ENCODE data around the gene PHLPP1.
"Not testable (repeated sequence)": the region's sequence is repeated elsewhere in the genome, so short reads cannot be mapped to it uniquely, and the experiment has no call there.

The PHLPP1 gene

GRCh38 chr18:62899534-62899933, 184.2 kb downstream of the PHLPP1 start:
- no peak for DNase-seq

GRCh38 chr18:62900132-62900883, 185.0 kb downstream of the PHLPP1 start:
- DNase-seq: no peak

GRCh38 chr18:62902776-62903175, 187.4 kb downstream of the PHLPP1 start:
- no peak for DNase-seq

- no peak for DNase-seq
Observed at GRCh38 chr18:62904396-62905285, 189.3 kb downstream of the PHLPP1 start.

- no peak for DNase-seq
Observed at GRCh38 chr18:62912885-62913284, 197.5 kb downstream of the PHLPP1 start.

GRCh38 chr18:62913824-62914223, 198.5 kb downstream of the PHLPP1 start:
- DNase-seq: not testable (repeated sequence)

GRCh38 chr18:62914871-62915392, 199.6 kb downstream of the PHLPP1 start:
- DNase-seq: no peak

- DNase-seq: no peak
Observed at GRCh38 chr18:62918361-62918760, 203.0 kb downstream of the PHLPP1 start.

GRCh38 chr18:62919109-62919838, 203.9 kb downstream of the PHLPP1 start:
- DNase-seq: no peak

GRCh38 chr18:62925031-62925688, 209.8 kb downstream of the PHLPP1 start:
- no peak for DNase-seq

- no peak for DNase-seq
Observed at GRCh38 chr18:62928326-62928725, 213.0 kb downstream of the PHLPP1 start.

- DNase-seq: no peak
Observed at GRCh38 chr18:62933261-62933887, 218.0 kb downstream of the PHLPP1 start.

- DNase-seq: no peak
Observed at GRCh38 chr18:62935994-62936393, 220.7 kb downstream of the PHLPP1 start.

- no peak for DNase-seq
Observed at GRCh38 chr18:62937065-62937464, 221.7 kb downstream of the PHLPP1 start.

GRCh38 chr18:62938006-62938405, 222.7 kb downstream of the PHLPP1 start:
- DNase-seq: no peak

GRCh38 chr18:62938487-62938886, 223.1 kb downstream of the PHLPP1 start:
- DNase-seq: no peak

- no peak for DNase-seq
Observed at GRCh38 chr18:62939433-62939832, 224.1 kb downstream of the PHLPP1 start.

- DNase-seq: no peak
Observed at GRCh38 chr18:62939926-62940325, 224.6 kb downstream of the PHLPP1 start.

GRCh38 chr18:62942578-62942977, 227.2 kb downstream of the PHLPP1 start:
- no peak for DNase-seq

GRCh38 chr18:62944454-62944853, 229.1 kb downstream of the PHLPP1 start:
- no peak for DNase-seq

- no peak for DNase-seq
Observed at GRCh38 chr18:62948788-62949187, 233.4 kb downstream of the PHLPP1 start.

- DNase-seq: no peak
Observed at GRCh38 chr18:62950246-62950645, 234.9 kb downstream of the PHLPP1 start.
